ENCODE measurements around the gene TNFRSF12A. TPM values are rescaled to one million over a fixed set of nuclear protein-coding genes. Genes with fewer than 3 reads are reported as not detected.

The TNFRSF12A gene
- total RNA-seq, 1 experiment from 2014 or later, result 147 TPM

GRCh38 chr16:3003582-3004270 is 16.4 kb upstream of the TNFRSF12A start:
- Histone ChIP-seq H3K18ac (ENCODE audit: insufficient read length, low read depth, low read length) (no peak overlapping the region), H2BK120ac (ENCODE audit: low read depth, low read length, poor library complexity, severe bottlenecking) (no peak overlapping the region), H3K4ac (ENCODE audit: low read depth, low read length) (no peak overlapping the region), H4K5ac (ENCODE audit: insufficient read length, low read depth, low read length) (no peak overlapping the region), H3K9ac (ENCODE audit: extremely low read depth, insufficient read length, low read length) (no peak overlapping the region), H4K91ac (ENCODE audit: insufficient read length, low read depth, low read length) (no peak overlapping the region), H3K4me2 (ENCODE audit: insufficient read depth, insufficient read length, low read length) (no peak overlapping the region), H2BK12ac (ENCODE audit: insufficient read length, low read depth, low read length) (no peak overlapping the region), H2BK5ac (ENCODE audit: insufficient read length, low read length) (no peak overlapping the region), H2AK5ac (ENCODE audit: insufficient read length, low read length) (no peak overlapping the region), H3K9me3 (ENCODE audit: control insufficient read depth, low read depth, low read length) (no peaks in the 10 kb centered on the region), H3K79me1 (ENCODE audit: insufficient read depth, low read depth, low read length, poor library complexity, severe bottlenecking) (no peaks in the 10 kb centered on the region), H3K56ac (ENCODE audit: insufficient read length, low read depth, low read length) (no peak overlapping the region), H4K20me1 (ENCODE audit: control insufficient read depth, insufficient read depth, insufficient read length) (no peaks in the 10 kb centered on the region), H3T11ph (ENCODE audit: low read length) (no peak overlapping the region), H3K4me1 (ENCODE audit: insufficient read depth, low read length) (peaks cover 11% of the 10 kb centered on the region; the same call in 1 of the 2 replicates), H2AFZ (ENCODE audit: low read length) (no peak overlapping the region), H3K23me2 (ENCODE audit: insufficient read length, low read depth, low read length, poor library complexity, severe bottlenecking) (peaks cover 6% of the 10 kb centered on the region), H3K23ac (ENCODE audit: insufficient read length, low read depth, low read length) (no peak overlapping the region), H3K27ac (ENCODE audit: insufficient read length, low read depth, low read length) (no peak overlapping the region), H3K27me3 (ENCODE audit: insufficient read depth, low read length) (no peaks in the 10 kb centered on the region), H2BK20ac (ENCODE audit: low read depth, low read length, poor library complexity, severe bottlenecking) (no peak overlapping the region), H3K14ac (ENCODE audit: insufficient read depth, low read length) (no peak overlapping the region), H2BK15ac (ENCODE audit: low read depth, low read length) (no peak overlapping the region), H4K8ac (replicated peaks; ENCODE audit: insufficient read length, low read depth, low read length) (no peak overlapping the region), H3K79me2 (ENCODE audit: insufficient read depth, low read length) (no peaks in the 10 kb centered on the region)
- TF ChIP-seq CTCF (conservative IDR thresholded peaks at IDR 0.05), result peak; percentile 65
- no peaks in the 10 kb centered on the region for H3K9me3 Mint-ChIP-seq
- peak; percentile 100 for DNase-seq
- WGBS (ENCODE audit: extremely low coverage, insufficient read length, low lambda C conversion rate), result no CpG with 5 or more reads among the region's 58 CpGs
- H3K27me3 Mint-ChIP-seq (ENCODE audit: low read depth), result no peaks in the 10 kb centered on the region; the same call in 1 of the 2 replicates
- peaks cover 32 to 45% of the 10 kb centered on the region in 2 experiments for H3K4me1 Mint-ChIP-seq
- H3K36me3 Mint-ChIP-seq (ENCODE audit: insufficient read depth in 1 of 3, low read depth in 3 of 3), result peaks cover 0 to 7% (median 6%) of the 10 kb centered on the region in 3 experiments; a peak in 4 of 7 replicates
- peak overlapping the region; percentile 41 to 71; a peak in 4 of 5 replicates for H3K4me3 Mint-ChIP-seq
- H3K27ac Mint-ChIP-seq, result no peak overlapping the region

Data from H9 (cell line).